Transverse colon (tissue), 4 donors: ENCODE data around the gene IRAG1. TPM values are rescaled to one million over a fixed set of nuclear protein-coding genes. Genes with fewer than 3 reads are reported as not detected.
A peak's percentile ranks its signal among the peaks of the same experiment; 100 is the strongest.

Experiments
- DNase-seq: peaks from one replicate; pipeline ENCODE4 v3.0.0-alpha.2; 2019
- H3K27ac ChIP-seq, 4 donors: fragments of 200-600 bp; sonication (generic); 2 replicates each; pipeline ENCODE4 v1.5.1; 2016 to 2018; ENCODE audit warnings: inconsistent platforms in 4 of 4
- H3K27me3 ChIP-seq: fragments of 200-600 bp; sonication (generic); 2 replicates; pipeline ENCODE4 v1.5.1; 2017; ENCODE audit warnings: inconsistent platforms
- H3K36me3 ChIP-seq, 4 donors: fragments of 200-600 bp; sonication (generic); 2 replicates each; pipeline ENCODE4 v1.5.1; 2017 to 2019; ENCODE audit warnings: inconsistent platforms in 4 of 4
- H3K4me1 ChIP-seq, 4 donors: fragments of 200-600 bp; sonication (generic); 2 replicates each; pipeline ENCODE4 v1.5.1; 2017 to 2020; ENCODE audit warnings: inconsistent platforms in 4 of 4
- H3K4me3 ChIP-seq, 4 donors: fragments of 200-600 bp; sonication (generic); 1 replicate in 1 of 4; 2 replicates in 3 of 4; pipeline versions ENCODE4 v1.5.1 to v1.6.1; 2017 to 2019; ENCODE audit warnings: inconsistent platforms in 4 of 4
- H3K9me3 ChIP-seq, 2 donors: fragments of 200-600 bp; sonication (generic); 2 replicates each; pipeline ENCODE4 v1.5.1; 2017 to 2019; ENCODE audit warnings: inconsistent platforms in 2 of 2
- CTCF ChIP-seq, 5 experiments: fragments of 200-600 bp in 3 of 5; fragments of 450-650 bp in 2 of 5; sonication (generic) in 3 of 5; IDR thresholded peaks; 1 replicate in 2 of 5; 2 replicates in 3 of 5; pipeline ENCODE4 v1.5.1; 2016 to 2017; ENCODE audit warnings: antibody characterized with exemption in 5 of 5, inconsistent platforms in 3 of 5, mild to moderate bottlenecking in 2 of 5, moderate library complexity in 1 of 5
- EP300 ChIP-seq: sonication (generic); formaldehyde crosslinking; IDR thresholded peaks from one replicate; pipeline ENCODE4 v1.6.1; 2017; ENCODE audit warnings: antibody characterized with exemption, low read depth
- POLR2A ChIP-seq: fragments of 450-650 bp; IDR thresholded peaks from one replicate; pipeline ENCODE4 v1.6.1; 2016; ENCODE audit warnings: antibody characterized with exemption, mild to moderate bottlenecking, moderate library complexity
- POLR2AphosphoS5 ChIP-seq, 3 donors: sonication (generic); formaldehyde crosslinking; IDR thresholded peaks; one replicate each; pipeline ENCODE4 v1.6.1; 2016; ENCODE audit warnings: antibody characterized with exemption in 3 of 3
- WGBS, 2 donors: methylation state at CpG; one replicate each; pipeline ENCODE4 v1.1.5; 2018; ENCODE audit warnings: low coverage in 1 of 2; 5-methylcytosine and 5-hydroxymethylcytosine counted together
- in situ Hi-C, 4 donors: fragments of 200-750 bp; cut with MboI; loops; one replicate each; pipeline versions ENCODE4 v1.15.0 to v1.15.1; 2017; ENCODE audit warnings: low sequenced_read_pairs in 3 of 4, low pct_ligation_motif_present in 1 of 4, low pct_unique_long_range_greater_than_20kb in 1 of 4
- intact Hi-C: fragments of 100-400 bp; cut with DNase I; formaldehyde crosslinking; loops from one replicate; pipeline ENCODE4 v1.15.1; 2023; ENCODE audit warnings: low total_unique reads
- small RNA-seq, 4 donors: library from RNA; depleted of rRNA; stranded (forward); fragments of <200 nt; gene quantifications; one replicate each; pipeline ENCODE3, GENCODE V24; 2016
- total RNA-seq, 4 donors: library from RNA; depleted of rRNA; stranded (reverse); fragments of >200 nt; gene quantifications; one replicate each; pipeline ENCODE4 v1.1.0, GENCODE V29; 2016

The IRAG1 gene
- total RNA-seq, 4 donors from 2014 or later = 19.4 to 48.8 (median 24.9) TPM

DNA sequence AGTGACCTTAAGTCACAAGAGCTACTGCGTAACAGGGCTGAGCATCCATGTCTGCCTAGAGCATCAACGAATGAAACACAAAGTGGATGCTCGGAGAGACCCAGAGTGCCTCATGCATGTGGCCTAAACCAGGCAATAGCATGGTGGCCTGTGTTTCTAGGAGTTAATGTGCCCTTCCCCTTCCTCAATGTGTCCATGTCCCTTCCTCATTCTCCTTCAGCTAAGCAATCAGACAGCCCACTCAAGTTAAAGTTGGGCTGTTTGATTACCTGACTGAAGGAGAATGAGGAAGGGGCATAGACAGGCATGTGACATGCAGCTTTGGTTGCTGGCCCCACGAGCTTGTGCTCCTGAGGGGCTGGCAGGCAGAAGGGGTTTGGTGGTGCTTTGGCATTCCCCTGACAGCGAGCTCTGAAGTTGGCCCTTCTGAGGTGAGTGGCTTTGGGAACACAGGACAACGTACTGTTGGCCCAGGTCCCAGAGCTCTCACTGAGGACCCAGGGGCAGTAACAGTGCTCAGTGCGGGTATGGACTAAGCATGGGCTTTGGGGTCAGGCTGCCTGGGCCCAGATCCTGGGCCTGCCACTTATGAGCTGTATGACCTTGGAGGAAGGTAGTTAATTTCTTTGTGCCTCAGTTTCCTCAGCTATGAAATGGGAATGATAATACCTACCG lies 46.7 kb downstream of the IRAG1 start:
- Histone ChIP-seq H3K4me3 (no peak overlapping the region), H3K27me3 (no peaks in the 10 kb centered on the region), H3K9me3 (no peaks in the 10 kb centered on the region), H3K36me3 (no peaks in the 10 kb centered on the region), H3K27ac (peak overlapping the region in 3 of 4 donors; percentile 14 to 41 (median 41)), H3K4me1 (peaks cover 7 to 18% (median 10%) of the 10 kb centered on the region in 4 donors)
- no peak for DNase-seq
- TF ChIP-seq POLR2A = no peak
- no peak for TF ChIP-seq CTCF (IDR thresholded peaks at IDR 0.05)
- no peak for TF ChIP-seq POLR2AphosphoS5 (IDR thresholded peaks at IDR 0.05)
- no peak for TF ChIP-seq EP300
- in situ Hi-C loops (no loop called here), intact Hi-C loops (no loop called here)
- 75 to 86% methylated on average over 5 to 8 of the region's 8 CpGs for WGBS, 2 donors

DNA sequence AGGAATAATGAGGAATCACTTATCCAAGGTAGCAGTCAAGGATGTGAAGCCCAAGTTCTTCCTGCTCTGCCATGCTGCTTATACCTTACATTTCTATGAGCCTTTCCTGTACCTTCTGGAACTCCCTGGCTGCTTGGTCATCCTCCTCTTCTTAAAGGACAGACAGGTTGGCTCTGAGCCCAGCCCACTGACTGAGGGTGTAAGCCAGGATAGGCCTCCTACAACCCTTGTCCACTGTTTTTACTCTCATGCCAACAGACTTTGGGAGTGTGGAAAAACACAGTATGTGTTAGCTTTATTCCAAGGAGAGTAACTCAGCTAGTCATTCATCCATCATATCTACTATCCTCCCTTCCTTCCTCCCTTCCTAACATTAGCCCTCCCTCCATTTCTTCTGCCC lies 47.5 kb downstream of the IRAG1 start:
- intact Hi-C loops = no loop called here
- peaks cover 5 to 23% (median 10%) of the 10 kb centered on the region in 4 donors for H3K4me1 ChIP-seq
- peak overlapping the region in 2 of 4 donors; percentile 41 to 54 for H3K27ac ChIP-seq

DNA sequence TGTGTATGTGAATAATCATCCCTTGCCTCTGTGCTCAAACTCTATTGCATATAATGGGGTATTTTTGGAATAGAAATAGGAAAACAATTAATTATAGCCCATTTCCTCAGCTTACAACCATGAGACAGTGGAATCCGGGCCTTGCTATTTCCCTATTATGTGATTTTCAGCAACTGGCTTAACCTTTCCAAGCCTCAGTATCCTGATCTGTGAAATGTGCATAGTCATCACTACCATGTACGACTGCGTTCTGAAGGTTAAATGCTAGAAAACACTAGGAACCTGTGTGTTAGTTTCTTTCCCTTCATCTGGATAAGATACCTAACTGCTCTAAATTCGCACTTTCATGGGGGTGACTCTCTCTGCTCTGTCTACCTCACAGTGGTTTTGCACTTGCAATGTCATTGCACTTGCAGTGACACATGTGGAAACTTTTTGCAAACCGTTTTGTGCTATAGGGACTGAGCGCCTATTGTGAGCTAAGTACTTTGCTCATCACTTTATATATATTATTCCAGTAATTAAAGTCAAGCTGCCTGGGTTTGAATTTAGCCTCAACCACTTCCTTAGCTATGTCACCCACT lies 48.3 kb downstream of the IRAG1 start:
- no peak for DNase-seq
- intact Hi-C loops (no loop called here), in situ Hi-C loops (no loop called here)
- H3K27ac ChIP-seq = peak overlapping the region in 2 of 4 donors; percentile 16 to 54
- H3K27me3 ChIP-seq = no peaks in the 10 kb centered on the region
- H3K9me3 ChIP-seq = no peaks in the 10 kb centered on the region
- H3K4me1 ChIP-seq = peaks cover 5 to 28% (median 13%) of the 10 kb centered on the region in 4 donors
- H3K4me3 ChIP-seq = no peak overlapping the region
- H3K36me3 ChIP-seq = no peaks in the 10 kb centered on the region
- TF ChIP-seq EP300 (no peak), CTCF (IDR thresholded peaks at IDR 0.05) (no peak), POLR2AphosphoS5 (IDR thresholded peaks at IDR 0.05) (no peak), POLR2A (no peak)
- WGBS, 2 donors = 82 to 90% methylated on average over 4 to 6 of the region's 6 CpGs

More for the DNA sequence above, 47.5 kb downstream of the IRAG1 start:
- Histone ChIP-seq H3K27me3 (no peaks in the 10 kb centered on the region), H3K4me3 (no peak overlapping the region), H3K36me3 (no peaks in the 10 kb centered on the region), H3K9me3 (no peaks in the 10 kb centered on the region)
- in situ Hi-C loops = no loop called here
- DNase-seq = no peak
- TF ChIP-seq CTCF (IDR thresholded peaks at IDR 0.05) = no peak
- no peak for TF ChIP-seq POLR2A
- no peak for TF ChIP-seq POLR2AphosphoS5 (IDR thresholded peaks at IDR 0.05)
- no peak for TF ChIP-seq EP300

Small RNAs within 50 kb of the gene (small RNA-seq; reads per million reads assigned to genes)
- gene RF00019 = 0 reads per million in 4 donors

Other genes starting within 250 kb of the IRAG1 start
- gene AMPD3, start 238.5 kb downstream of the IRAG1 start, total RNA-seq = 10 to 100 TPM in 3 of 4 donors, 1 to 10 TPM in 1; 2.4 to 32.9 (median 11.2) TPM
- gene RNF141, start 152.6 kb downstream of the IRAG1 start, total RNA-seq = 10 to 100 TPM; 13.1 to 31.4 (median 22.3) TPM
- 10 to 100 TPM in 3 of 4 donors, 1 to 10 TPM in 1; 8.2 to 41.6 (median 31.7) TPM for gene LYVE1, start 125.1 kb downstream of the IRAG1 start, total RNA-seq
- 10 to 100 TPM; 21.3 to 41.2 (median 25.5) TPM for gene CTR9, start 57.5 kb upstream of the IRAG1 start, total RNA-seq
- 100 to 1,000 TPM; 357 to 482 (median 444) TPM for gene EIF4G2, start 115.2 kb upstream of the IRAG1 start, total RNA-seq
- gene ZBED5, start 164.3 kb upstream of the IRAG1 start, total RNA-seq = 10 to 100 TPM; 13.7 to 38.4 (median 29.7) TPM